ENCODE results near the gene ADARB1.
"Not testable (repeated sequence)": the region's sequence is repeated elsewhere in the genome, so short reads cannot be mapped to it uniquely, and the experiment has no call there.

ADARB1 gene

GRCh38 chr21:45074048-45074817 is at the start of gene ADARB1:
Gene ADARB1, plus strand, starts transcription at chr21:45074580. Its CDS starts 97,077 bp downstream, at chr21:45171657.
- DNase-seq: peak; percentile 52

- no peak for DNase-seq
These were observed 48.2 kb upstream of the ADARB1 start for GRCh38 chr21:45026066-45026745.

- no peak for DNase-seq
These were observed 47.6 kb upstream of the ADARB1 start for GRCh38 chr21:45026826-45027225.

- DNase-seq: no peak
These were observed 46.9 kb upstream of the ADARB1 start for GRCh38 chr21:45027241-45028196.

GRCh38 chr21:45028645-45029044 is 45.7 kb upstream of the ADARB1 start:
- DNase-seq: not testable (repeated sequence)

- DNase-seq: no peak
These were observed 45.0 kb upstream of the ADARB1 start for GRCh38 chr21:45029298-45029947.

GRCh38 chr21:45029948-45030681 is 44.3 kb upstream of the ADARB1 start:
- DNase-seq: no peak

GRCh38 chr21:45030682-45031570 is 43.5 kb upstream of the ADARB1 start:
- no peak for DNase-seq

- DNase-seq: no peak
These were observed 42.7 kb upstream of the ADARB1 start for GRCh38 chr21:45031571-45032191.

GRCh38 chr21:45032332-45032731 is 42.0 kb upstream of the ADARB1 start:
- DNase-seq: no peak

- no peak for DNase-seq
These were observed 41.2 kb upstream of the ADARB1 start for GRCh38 chr21:45032977-45033710.

GRCh38 chr21:45033791-45034555 is 40.4 kb upstream of the ADARB1 start:
- DNase-seq: no peak

GRCh38 chr21:45034556-45035476 is 39.6 kb upstream of the ADARB1 start:
- no peak for DNase-seq

GRCh38 chr21:45035477-45035848 is 38.9 kb upstream of the ADARB1 start:
- no peak for DNase-seq

GRCh38 chr21:45036630-45037029 is 37.8 kb upstream of the ADARB1 start:
- DNase-seq: no peak

GRCh38 chr21:45037986-45038385 is 36.4 kb upstream of the ADARB1 start:
- no peak for DNase-seq

GRCh38 chr21:45039317-45040156 is 34.8 kb upstream of the ADARB1 start:
- no peak for DNase-seq
